GM12865 (cell line): ENCODE measurements around the gene EFR3B.
"Not testable (repeated sequence)": the region's sequence is repeated elsewhere in the genome, so short reads cannot be mapped to it uniquely, and the experiment has no call there.

ENCODE experiments used
- DNase-seq: peaks from one replicate; pipeline ENCODE4 v3.0.0; 2010; ENCODE audit warnings: low read depth
- H3K4me3 ChIP-seq: 2 replicates; pipeline ENCODE4 v1.5.1; 2011; ENCODE audit warnings: mild to moderate bottlenecking, low read depth, low read length, control low read depth
- TF ChIP-seq, protein P1 (sequence below): IDR thresholded peaks from 2 replicates; pipeline ENCODE4 v1.5.1; 2011; ENCODE audit warnings: low read length, control low read depth, low read depth, inconsistent platforms; ENCODE audit not compliant: insufficient read depth; ENCODE audit errors: missing control alignments

EFR3B gene

DNA sequence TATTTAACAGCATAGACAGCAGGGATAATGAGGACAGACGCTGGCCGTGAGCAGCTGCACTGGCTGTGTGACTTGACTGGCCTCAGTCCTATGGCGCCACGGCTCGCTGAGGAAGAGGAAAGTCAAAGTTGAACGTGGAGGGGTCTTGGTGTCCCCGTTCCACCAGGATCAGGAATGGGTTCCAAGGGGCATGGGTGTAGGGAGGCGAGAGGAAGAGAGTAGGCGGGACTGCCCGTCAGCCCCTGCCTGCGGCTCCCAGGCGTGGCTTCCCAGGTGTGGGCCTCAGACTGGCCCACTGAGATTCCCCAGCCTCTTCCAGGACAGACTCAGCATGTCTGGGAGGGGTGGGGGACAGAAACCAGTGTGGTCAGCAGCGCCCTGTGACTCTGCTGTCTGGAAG lies 75.1 kb downstream of the EFR3B start:
- DNase-seq = no peak
- TF ChIP-seq, protein P1, sequence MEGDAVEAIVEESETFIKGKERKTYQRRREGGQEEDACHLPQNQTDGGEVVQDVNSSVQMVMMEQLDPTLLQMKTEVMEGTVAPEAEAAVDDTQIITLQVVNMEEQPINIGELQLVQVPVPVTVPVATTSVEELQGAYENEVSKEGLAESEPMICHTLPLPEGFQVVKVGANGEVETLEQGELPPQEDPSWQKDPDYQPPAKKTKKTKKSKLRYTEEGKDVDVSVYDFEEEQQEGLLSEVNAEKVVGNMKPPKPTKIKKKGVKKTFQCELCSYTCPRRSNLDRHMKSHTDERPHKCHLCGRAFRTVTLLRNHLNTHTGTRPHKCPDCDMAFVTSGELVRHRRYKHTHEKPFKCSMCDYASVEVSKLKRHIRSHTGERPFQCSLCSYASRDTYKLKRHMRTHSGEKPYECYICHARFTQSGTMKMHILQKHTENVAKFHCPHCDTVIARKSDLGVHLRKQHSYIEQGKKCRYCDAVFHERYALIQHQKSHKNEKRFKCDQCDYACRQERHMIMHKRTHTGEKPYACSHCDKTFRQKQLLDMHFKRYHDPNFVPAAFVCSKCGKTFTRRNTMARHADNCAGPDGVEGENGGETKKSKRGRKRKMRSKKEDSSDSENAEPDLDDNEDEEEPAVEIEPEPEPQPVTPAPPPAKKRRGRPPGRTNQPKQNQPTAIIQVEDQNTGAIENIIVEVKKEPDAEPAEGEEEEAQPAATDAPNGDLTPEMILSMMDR = no peak
- H3K4me3 ChIP-seq = no peak overlapping the region

DNA sequence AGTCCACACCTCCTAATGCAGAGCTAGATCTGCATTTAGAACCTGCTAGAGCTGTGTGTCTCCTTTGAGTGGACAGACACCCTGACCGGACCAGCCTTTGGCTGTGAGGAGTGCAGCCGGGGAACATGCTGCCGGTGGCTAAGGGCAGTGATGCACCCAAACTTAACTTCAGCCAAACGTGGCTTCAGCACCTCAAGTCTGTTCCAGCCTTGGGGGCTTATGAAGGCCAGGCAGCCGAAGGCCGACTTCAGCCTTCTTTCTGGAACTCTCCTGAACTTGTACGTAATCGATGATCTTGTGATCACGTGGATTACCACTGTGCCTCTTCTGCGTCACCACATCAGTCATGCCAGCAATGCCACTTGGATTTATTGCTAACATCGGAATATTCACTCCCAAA lies 77.4 kb downstream of the EFR3B start:
- TF ChIP-seq, protein P1 = no peak
- no peak overlapping the region for H3K4me3 ChIP-seq
- no peak for DNase-seq

DNA sequence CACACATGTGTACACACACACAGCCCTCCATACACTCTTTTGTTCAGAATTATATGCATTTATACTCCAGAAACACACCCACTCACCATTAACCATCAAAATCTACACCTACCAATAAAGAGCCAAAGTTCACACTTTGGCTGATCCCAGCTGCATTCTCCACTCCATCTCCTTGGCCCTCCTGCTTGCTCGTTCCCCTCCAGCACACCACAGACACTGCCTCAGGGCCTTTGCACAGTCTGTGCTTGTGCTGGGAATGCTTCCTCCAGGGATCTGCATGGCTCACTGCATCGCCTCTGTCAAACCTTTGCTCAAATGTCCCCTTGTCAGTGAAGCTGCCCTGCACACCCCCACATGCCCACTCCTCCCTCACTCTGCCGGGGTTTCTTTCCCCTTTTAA lies 80.5 kb downstream of the EFR3B start:
- TF ChIP-seq, protein P1 = no peak
- no peak for DNase-seq
- H3K4me3 ChIP-seq = no peak overlapping the region

DNA sequence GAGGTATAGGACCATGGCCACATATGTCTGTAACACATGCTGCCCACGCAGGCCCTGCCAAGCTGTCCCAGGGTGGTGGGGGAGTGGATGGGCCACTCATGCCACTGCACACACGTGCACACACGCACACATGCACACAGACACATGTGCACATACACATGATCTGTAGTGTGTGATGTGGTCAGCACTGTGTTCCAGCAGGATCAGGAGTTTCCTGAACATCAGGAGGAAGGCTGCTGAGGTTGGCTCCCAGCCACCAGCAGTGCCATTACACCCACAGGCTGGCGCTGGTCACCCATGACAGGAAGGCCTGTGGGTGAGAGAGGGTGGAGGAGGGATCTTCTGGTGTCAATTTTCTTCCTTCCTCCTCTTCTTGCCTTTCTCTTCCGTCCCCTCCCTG lies 81.8 kb downstream of the EFR3B start:
- no peak for DNase-seq
- no peak overlapping the region for H3K4me3 ChIP-seq
- TF ChIP-seq, protein P1 = no peak

DNA sequence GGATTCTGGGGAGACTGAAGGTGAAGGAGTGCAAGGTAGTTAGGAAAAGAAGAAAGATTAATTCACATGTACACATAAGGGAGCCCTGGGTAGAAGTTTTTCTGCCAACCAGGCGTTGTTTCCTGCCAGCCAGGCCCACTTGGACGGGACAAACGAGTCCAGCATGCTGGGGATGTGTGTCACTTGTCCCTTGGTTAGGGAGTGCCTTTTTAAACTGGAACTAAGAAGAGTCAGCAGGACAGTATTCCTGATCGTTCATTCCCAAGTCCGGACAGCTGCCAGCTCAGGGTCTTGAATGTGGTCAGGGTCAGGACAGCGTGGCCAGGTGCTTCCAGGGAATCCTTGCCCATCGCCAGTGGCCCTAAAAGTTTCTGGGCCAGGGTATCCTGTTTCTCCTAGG lies 83.3 kb downstream of the EFR3B start:
- no peak overlapping the region for H3K4me3 ChIP-seq
- no peak for DNase-seq
- TF ChIP-seq, protein P1 = no peak

DNA sequence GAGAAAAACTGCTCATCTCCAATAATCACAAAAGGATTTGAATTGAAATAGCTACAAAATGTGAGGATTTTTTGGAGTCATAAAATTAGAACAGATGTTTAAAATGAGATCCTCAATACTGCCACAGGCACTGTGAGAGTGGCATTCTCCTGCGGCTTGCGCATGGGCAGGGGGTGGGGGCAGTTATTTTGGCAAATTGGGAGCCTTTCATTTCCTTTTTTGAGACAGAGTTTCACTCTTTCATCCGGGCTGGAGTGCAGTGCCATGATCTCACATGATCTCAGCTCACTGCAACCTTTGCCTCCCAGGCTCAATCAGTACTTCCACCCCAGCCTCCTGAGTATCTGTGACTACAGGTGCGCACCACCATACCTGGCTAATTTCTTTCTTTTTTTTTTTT lies 84.1 kb downstream of the EFR3B start:
- no peak overlapping the region for H3K4me3 ChIP-seq
- TF ChIP-seq, protein P1 = no peak
- DNase-seq = no peak

DNA sequence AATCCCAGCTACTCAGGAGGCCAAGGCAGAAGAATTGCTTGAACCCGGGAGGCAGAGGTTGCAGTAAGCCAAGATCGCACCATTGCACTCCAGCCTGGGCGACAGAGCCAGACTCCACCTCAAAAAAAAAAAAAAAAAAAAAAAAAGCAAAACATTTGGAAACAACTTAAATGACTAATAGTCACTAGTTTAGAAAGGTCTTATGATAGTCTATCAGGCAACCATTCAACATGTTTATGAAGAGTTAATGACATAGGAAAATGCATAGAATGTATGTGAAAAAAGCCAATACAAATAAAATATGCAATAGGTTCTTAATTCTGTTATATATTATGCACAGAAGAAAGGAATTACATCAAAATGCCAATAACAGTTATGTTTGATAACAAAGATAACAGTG lies 85.2 kb downstream of the EFR3B start:
- DNase-seq, H3K4me3 ChIP-seq: not testable (repeated sequence)

DNA sequence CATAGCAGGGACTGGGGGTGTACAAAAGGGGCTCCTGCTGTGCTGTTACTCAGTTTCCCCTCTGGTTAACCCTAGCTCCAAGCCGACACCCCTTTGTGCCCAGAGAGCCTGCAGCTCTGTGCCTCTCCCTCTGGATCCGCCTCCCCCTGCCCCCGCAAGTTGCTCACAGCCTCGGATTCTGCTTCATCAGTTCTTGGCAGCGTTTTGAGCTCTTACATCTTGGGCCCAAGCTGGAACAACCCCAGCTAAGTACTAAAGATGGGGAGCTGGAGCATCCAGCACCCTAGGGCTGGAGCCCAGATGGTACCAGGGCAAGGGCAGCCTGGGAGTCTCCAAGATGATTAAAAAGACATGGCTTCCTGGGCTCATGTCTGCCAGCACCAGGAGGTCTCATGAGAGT lies 85.8 kb downstream of the EFR3B start:
- H3K4me3 ChIP-seq = no peak overlapping the region
- no peak for DNase-seq
- TF ChIP-seq, protein P1 = no peak
